GM12878 (cell line): ENCODE measurements around the gene UNC45B. TPM values are rescaled to one million over a fixed set of nuclear protein-coding genes. Genes with fewer than 3 reads are reported as not detected.

Experiments
- ATAC-seq: fragments of 200-7000 bp; cut with Tn5 transposase; 3 replicates; pipeline ENCODE4 v1.9.1; 2020; ENCODE audit warnings: mild to moderate bottlenecking, moderate library complexity
- BruUV-seq: library from RNA; stranded (reverse); fragments of 400-500 nt; replicated peaks from 2 replicates; lab custom pipeline; 2021; lab: Mats Ljungman, UMichigan
- CTCF ChIA-PET: fragments of 300-600 bp; sonication (Branson Sonifier 250); formaldehyde crosslinking; extraction: SDS; loops from one replicate; lab custom pipeline; 2021; ENCODE audit warnings: inconsistent platforms; lab: Yijun Ruan, JAX
- POLR2A ChIA-PET: fragments of 350-600 bp; formaldehyde crosslinking; extraction: SDS; loops from one replicate; lab custom pipeline; 2021; ENCODE audit warnings: inconsistent platforms; lab: Charles Lee
- RAD21 ChIA-PET: fragments of 300-600 bp; sonication (Branson Sonifier 250); formaldehyde crosslinking; loops from one replicate; lab custom pipeline; 2023; ENCODE audit warnings: antibody characterized with exemption; ENCODE audit not compliant: unreplicated experiment; lab: Charles Lee
- SMC1A ChIA-PET: fragments of 300-600 bp; sonication (Branson Sonifier 250); formaldehyde crosslinking; loops from one replicate; lab custom pipeline; 2023; ENCODE audit not compliant: unreplicated experiment, uncharacterized antibody; lab: Charles Lee
- DNase-seq: peaks from one replicate; pipeline ENCODE4 v3.0.0-alpha.2; 2011; ENCODE audit warnings: low read depth, low spot score
- FAIRE-seq: peaks from 3 replicates; lab custom pipeline; 2011; peaks lifted over from hg19 to GRCh38; lab: Jason Lieb, UNC
- H2AFZ ChIP-seq: 2 replicates; pipeline ENCODE4 v1.6.0; 2011; ENCODE audit warnings: low read depth, low read length, control low read depth; ENCODE audit not compliant: control insufficient read depth
- H3K27ac ChIP-seq: 2 replicates; pipeline ENCODE4 v1.5.1; 2011; ENCODE audit warnings: control low read depth; ENCODE audit not compliant: control insufficient read depth, insufficient read depth
- H3K27me3 ChIP-seq, 2 experiments: replicated peaks in 1 of 2; 2 replicates each; pipeline versions ENCODE4 v1.6.0 to v1.6.1; 2011; ENCODE audit warnings: low read length in 1 of 2; ENCODE audit not compliant: control insufficient read depth in 2 of 2, insufficient read depth in 2 of 2
- H3K36me3 ChIP-seq, 2 experiments: 2 replicates each; pipeline ENCODE4 v1.5.1; 2011; ENCODE audit warnings: low read length in 1 of 2; ENCODE audit not compliant: control insufficient read depth in 2 of 2, insufficient read depth in 2 of 2
- H3K4me1 ChIP-seq: 2 replicates; pipeline ENCODE4 v1.6.1; 2011; ENCODE audit warnings: mild to moderate bottlenecking, low read length, moderate library complexity, mixed read lengths; ENCODE audit not compliant: control insufficient read depth, insufficient read depth
- H3K4me2 ChIP-seq: 2 replicates; pipeline ENCODE4 v1.6.0; 2011; ENCODE audit warnings: control low read depth; ENCODE audit not compliant: control insufficient read depth, insufficient read depth
- H3K4me3 ChIP-seq: fragments of 200-600 bp; sonication (generic); 2 replicates; pipeline ENCODE4 v1.5.1; 2016
- H3K79me2 ChIP-seq: 2 replicates; pipeline ENCODE4 v1.6.0; 2011; ENCODE audit warnings: low read length; ENCODE audit not compliant: control insufficient read depth, insufficient read depth
- H3K9ac ChIP-seq: 2 replicates; pipeline ENCODE4 v1.8.0; 2011; ENCODE audit warnings: low read length, control low read depth, mixed read lengths; ENCODE audit not compliant: control insufficient read depth, insufficient read depth
- H3K9me3 ChIP-seq: replicated peaks from 3 replicates; pipeline ENCODE4 v1.5.1; 2011; ENCODE audit warnings: mild to moderate bottlenecking, low read length; ENCODE audit not compliant: control insufficient read depth, insufficient read depth
- H4K20me1 ChIP-seq: 2 replicates; pipeline ENCODE4 v1.6.0; 2011; ENCODE audit not compliant: control insufficient read depth, insufficient read depth
- ATF7 ChIP-seq: fragments of 450-650 bp; IDR thresholded peaks from 2 replicates; pipeline ENCODE4 v1.6.1; 2016; ENCODE audit warnings: low read depth, mild to moderate bottlenecking
- CREB1 ChIP-seq: IDR thresholded peaks from 2 replicates; pipeline ENCODE4 v1.6.1; 2012; ENCODE audit warnings: low read depth, mild to moderate bottlenecking, inconsistent platforms
- JUNB ChIP-seq: IDR thresholded peaks from 2 replicates; pipeline ENCODE4 v1.6.1; 2016; ENCODE audit warnings: antibody characterized with exemption, mild to moderate bottlenecking
- MEF2B ChIP-seq: fragments of 450-650 bp; IDR thresholded peaks from 2 replicates; pipeline ENCODE4 v1.6.1; 2018; ENCODE audit warnings: mild to moderate bottlenecking, moderate library complexity; ENCODE audit not compliant: partially characterized antibody, poor library complexity, severe bottlenecking
- MTA2 ChIP-seq: fragments of 450-650 bp; IDR thresholded peaks from 2 replicates; pipeline ENCODE4 v1.6.1; 2016; ENCODE audit warnings: low read depth, mild to moderate bottlenecking, moderate library complexity
- NBN ChIP-seq: fragments of 450-650 bp; IDR thresholded peaks from 2 replicates; pipeline ENCODE4 v1.6.1; 2016
- NR2F1 ChIP-seq: fragments of 450-650 bp; conservative IDR thresholded peaks from 2 replicates; pipeline ENCODE4 v1.6.1; 2017; ENCODE audit warnings: mild to moderate bottlenecking
- RCOR1 ChIP-seq: conservative IDR thresholded peaks from 2 replicates; pipeline ENCODE4 v1.6.1; 2012; ENCODE audit warnings: low read depth, low read length, improper control_type of control experiment
- SPI1 ChIP-seq: IDR thresholded peaks from 2 replicates; pipeline ENCODE4 v1.6.1; 2011; ENCODE audit warnings: low read depth, mild to moderate bottlenecking, low read length, moderate library complexity, borderline replicate concordance; ENCODE audit not compliant: insufficient read depth
- WGBS: methylation state at CpG from one replicate; pipeline ENCODE4 v1.1.6; 2016; ENCODE audit warnings: low lambda C conversion rate; ENCODE audit not compliant: insufficient replicate concordance, insufficient coverage; ENCODE audit errors: missing lambda C conversion rate; 5-methylcytosine and 5-hydroxymethylcytosine counted together
- in situ Hi-C: fragments of 300-500 bp; cut with MboI; formaldehyde crosslinking; loops from 9 replicates; pipeline ENCODE4 v1.14.3; 2018; ENCODE audit warnings: mixed read lengths
- intact Hi-C: fragments of 100-400 bp; cut with micrococcal nuclease; formaldehyde crosslinking; loops from one replicate; pipeline ENCODE4 v1.14.2; 2022; ENCODE audit not compliant: unreplicated experiment
- polyA plus RNA-seq, 11 experiments: library from polyadenylated mRNA; depleted of rRNA in 4 of 11; unstranded in 6 of 11; stranded (reverse) in 5 of 11; fragments of >200 nt; fragmentation: Nextera tagmentation in 4 of 11; fragmentation: Illumina TruSeq in 1 of 11; extraction: Ambion mirVana in 4 of 11; extraction: Trizol in 1 of 11; gene quantifications; 1 replicate in 1 of 11; 2 replicates in 10 of 11; pipeline versions ENCODE4 v1.2.1 to v1.2.3, GENCODE V29; 2011 to 2016; ENCODE audit warnings: inconsistent platforms in 2 of 11, missing spikeins in 2 of 11, low read depth in 1 of 11
- total RNA-seq, 4 experiments: library from RNA; depleted of rRNA in 3 of 4; stranded (reverse); fragments of >200 nt in 3 of 4; fragmentation: Illumina TruSeq in 1 of 4; extraction: Trizol in 1 of 4; gene quantifications; 2 replicates each; pipeline versions ENCODE4 v1.2.1 to v1.2.3, GENCODE V29; 2013 to 2021
- TF ChIP-seq, protein P1 (sequence below): fragments of 450-650 bp; IDR thresholded peaks from 2 replicates; pipeline ENCODE4 v1.6.1; 2016; ENCODE audit warnings: mild to moderate bottlenecking

UNC45B gene
- total and polyA plus RNA-seq, 10 of the 15 experiments (the other 5 are each of a cell fraction or from before 2014, with no cell fraction given), result 0.03 TPM; not detected in 9

DNA sequence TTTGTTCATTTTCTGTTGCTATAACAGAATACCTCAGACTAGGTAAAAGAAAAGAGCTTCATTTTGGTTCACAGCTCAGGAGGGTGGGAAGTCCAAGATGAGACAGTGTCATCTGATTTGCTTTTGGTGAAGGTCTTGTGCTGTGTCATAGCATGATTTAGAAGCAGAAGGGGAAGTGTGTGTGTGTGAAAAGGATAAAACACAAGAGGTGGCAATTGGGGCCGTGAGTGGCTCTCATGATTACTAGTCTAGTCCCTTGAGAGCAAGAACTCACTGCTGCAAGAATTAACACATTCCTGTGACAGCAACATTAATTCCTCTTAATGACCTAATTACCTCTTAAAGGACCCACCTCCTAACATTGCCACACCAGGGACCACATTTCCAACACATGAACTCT is 38.2 kb downstream of the UNC45B start:
- no peak for TF ChIP-seq RCOR1
- no peak for TF ChIP-seq CREB1
- TF ChIP-seq NBN, result 0 out of 2 replicates have a peak, but pooled peaks have one; percentile 65
- 0 out of 2 replicates have a peak, but pooled peaks have one; percentile 12 for TF ChIP-seq NR2F1
- peak; percentile 65 for TF ChIP-seq ATF7
- 0 out of 2 replicates have a peak, but pooled peaks have one; percentile 7 for TF ChIP-seq JUNB
- TF ChIP-seq, protein P1, sequence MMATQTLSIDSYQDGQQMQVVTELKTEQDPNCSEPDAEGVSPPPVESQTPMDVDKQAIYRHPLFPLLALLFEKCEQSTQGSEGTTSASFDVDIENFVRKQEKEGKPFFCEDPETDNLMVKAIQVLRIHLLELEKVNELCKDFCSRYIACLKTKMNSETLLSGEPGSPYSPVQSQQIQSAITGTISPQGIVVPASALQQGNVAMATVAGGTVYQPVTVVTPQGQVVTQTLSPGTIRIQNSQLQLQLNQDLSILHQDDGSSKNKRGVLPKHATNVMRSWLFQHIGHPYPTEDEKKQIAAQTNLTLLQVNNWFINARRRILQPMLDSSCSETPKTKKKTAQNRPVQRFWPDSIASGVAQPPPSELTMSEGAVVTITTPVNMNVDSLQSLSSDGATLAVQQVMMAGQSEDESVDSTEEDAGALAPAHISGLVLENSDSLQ, result peak; percentile 46; the same call in 1 of the 2 replicates
- peak; percentile 79 for TF ChIP-seq SPI1
- TF ChIP-seq MEF2B, result peak; percentile 88
- TF ChIP-seq MTA2, result peak; percentile 81
- SMC1A ChIA-PET, result no interaction called here
- Histone ChIP-seq H4K20me1 (no peaks in the 10 kb centered on the region), H3K4me3 (no peak overlapping the region), H3K9ac (no peak overlapping the region), H2AFZ (no peak overlapping the region), H3K4me1 (no peaks in the 10 kb centered on the region), H3K9me3 (no peaks in the 10 kb centered on the region), H3K27me3 (no peaks in the 10 kb centered on the region; a peak in 1 of 4 replicates), H3K79me2 (no peaks in the 10 kb centered on the region), H3K4me2 (no peak overlapping the region), H3K36me3 (no peaks in the 10 kb centered on the region), H3K27ac (no peak overlapping the region)
- in situ Hi-C loops, result no loop called here
- peak; percentile 25 for DNase-seq
- CTCF ChIA-PET, result interaction anchor here (1.4 kb wide), 1 partner anchor 44 kb away, joined by 3 read pairs; the partner anchor contains the start of gene NLE1
- intact Hi-C loops, result no loop called here
- RAD21 ChIA-PET, result interaction anchor here (0.6 kb wide), 1 partner anchor 10 kb away, joined by 3 read pairs; no protein-coding TSS in a partner anchor
- ATAC-seq, result peak; percentile 87
- no peak for FAIRE-seq
- POLR2A ChIA-PET, result no interaction called here
- BruUV-seq, result no TSS peak
- 0% methylated on average over 1 of the region's 1 CpG for WGBS
